LNCAP (cell line): ENCODE measurements around the gene IRF4.

Experiments used
- TF ChIP-seq, protein P1 (sequence below): fragments of 450-650 bp; IDR thresholded peaks from 2 replicates; pipeline ENCODE4 v1.5.1; 2017; ENCODE audit warnings: mild to moderate bottlenecking

The IRF4 gene

DNA sequence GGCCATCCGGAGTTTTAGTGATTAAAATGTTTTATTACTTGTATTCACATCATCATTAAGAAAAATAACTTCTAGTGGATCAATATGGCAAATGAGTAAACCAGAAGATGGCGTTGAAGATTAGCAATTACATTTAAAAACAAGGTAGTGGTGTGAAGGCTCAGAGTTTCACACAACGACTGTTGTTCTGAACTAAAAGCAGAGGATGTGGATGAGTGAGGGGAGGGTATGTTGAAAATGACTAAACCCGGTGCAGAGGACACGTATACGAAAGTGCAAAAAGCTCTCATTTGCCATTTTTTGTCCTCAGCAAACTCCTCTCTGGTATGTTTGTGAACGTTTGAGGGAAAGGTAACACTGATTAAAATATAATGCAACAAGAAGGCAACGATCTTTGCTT is 1.9 kb upstream of the IRF4 start:
- TF ChIP-seq, protein P1, sequence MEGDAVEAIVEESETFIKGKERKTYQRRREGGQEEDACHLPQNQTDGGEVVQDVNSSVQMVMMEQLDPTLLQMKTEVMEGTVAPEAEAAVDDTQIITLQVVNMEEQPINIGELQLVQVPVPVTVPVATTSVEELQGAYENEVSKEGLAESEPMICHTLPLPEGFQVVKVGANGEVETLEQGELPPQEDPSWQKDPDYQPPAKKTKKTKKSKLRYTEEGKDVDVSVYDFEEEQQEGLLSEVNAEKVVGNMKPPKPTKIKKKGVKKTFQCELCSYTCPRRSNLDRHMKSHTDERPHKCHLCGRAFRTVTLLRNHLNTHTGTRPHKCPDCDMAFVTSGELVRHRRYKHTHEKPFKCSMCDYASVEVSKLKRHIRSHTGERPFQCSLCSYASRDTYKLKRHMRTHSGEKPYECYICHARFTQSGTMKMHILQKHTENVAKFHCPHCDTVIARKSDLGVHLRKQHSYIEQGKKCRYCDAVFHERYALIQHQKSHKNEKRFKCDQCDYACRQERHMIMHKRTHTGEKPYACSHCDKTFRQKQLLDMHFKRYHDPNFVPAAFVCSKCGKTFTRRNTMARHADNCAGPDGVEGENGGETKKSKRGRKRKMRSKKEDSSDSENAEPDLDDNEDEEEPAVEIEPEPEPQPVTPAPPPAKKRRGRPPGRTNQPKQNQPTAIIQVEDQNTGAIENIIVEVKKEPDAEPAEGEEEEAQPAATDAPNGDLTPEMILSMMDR = no peak

DNA sequence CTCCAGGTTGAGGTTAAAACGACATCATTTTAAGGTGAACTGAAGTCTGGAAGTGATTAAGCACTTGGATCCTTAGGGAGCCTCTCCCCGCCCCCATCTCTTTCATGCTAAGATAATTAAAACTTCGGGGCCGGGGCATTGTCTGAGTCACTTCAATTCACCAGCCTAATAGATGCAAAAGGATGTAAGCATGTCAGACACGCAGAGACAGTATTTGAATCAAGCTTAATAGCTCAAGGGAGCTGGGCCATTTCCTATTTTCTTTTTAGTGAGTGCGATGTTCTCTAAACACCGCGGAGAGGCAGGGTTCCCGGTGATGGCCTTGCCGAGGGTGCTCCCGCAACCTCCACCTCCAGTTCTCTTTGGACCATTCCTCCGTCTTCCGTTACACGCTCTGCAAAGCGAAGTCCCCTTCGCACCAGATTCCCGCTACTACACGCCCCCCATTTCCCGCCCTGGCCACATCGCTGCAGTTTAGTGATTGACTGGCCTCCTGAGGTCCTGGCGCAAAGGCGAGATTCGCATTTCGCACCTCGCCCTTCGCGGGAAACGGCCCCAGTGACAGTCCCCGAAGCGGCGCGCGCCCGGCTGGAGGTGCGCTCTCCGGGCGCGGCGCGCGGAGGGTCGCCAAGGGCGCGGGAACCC is 516 bp upstream of the IRF4 start:
- TF ChIP-seq, protein P1 = no peak

DNA sequence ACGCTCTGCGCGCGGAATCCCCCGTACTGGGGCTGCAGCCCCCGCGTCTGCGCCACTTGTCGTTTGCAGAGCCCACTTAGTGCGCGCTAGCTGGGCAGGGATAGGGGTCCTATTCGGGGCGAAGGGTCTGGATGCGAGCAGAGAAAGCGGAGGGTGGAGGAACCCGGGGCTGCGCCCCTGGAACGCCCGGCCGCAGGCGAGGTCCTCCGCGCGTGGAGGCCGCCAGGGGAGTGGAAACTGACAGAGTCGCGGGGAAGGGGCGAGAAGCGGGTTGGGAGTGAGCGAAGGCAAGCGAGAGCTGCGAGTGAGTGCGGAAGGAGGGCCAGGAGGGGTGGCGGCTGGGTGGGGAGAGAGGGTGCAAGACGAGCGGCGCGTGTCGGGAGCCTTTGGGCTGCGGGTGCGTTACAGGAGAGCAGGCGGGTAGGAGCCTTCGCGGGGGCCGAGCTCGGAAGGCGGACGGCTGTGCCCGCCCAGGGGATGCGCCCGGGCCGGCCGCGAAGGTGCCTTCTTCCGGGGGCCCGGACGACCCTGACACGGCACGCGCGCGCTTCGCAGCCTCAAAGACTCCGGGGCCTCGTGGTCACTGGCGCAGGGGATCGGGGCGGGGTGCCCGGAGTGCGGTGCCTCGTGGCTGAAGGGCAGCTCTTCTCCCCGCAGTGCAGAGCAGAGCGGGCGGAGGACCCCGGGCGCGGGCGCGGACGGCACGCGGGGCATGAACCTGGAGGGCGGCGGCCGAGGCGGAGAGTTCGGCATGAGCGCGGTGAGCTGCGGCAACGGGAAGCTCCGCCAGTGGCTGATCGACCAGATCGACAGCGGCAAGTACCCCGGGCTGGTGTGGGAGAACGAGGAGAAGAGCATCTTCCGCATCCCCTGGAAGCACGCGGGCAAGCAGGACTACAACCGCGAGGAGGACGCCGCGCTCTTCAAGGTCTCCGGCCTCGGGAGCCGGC is 1.2 kb downstream of the IRF4 start:
- TF ChIP-seq, protein P1 = no peak

DNA sequence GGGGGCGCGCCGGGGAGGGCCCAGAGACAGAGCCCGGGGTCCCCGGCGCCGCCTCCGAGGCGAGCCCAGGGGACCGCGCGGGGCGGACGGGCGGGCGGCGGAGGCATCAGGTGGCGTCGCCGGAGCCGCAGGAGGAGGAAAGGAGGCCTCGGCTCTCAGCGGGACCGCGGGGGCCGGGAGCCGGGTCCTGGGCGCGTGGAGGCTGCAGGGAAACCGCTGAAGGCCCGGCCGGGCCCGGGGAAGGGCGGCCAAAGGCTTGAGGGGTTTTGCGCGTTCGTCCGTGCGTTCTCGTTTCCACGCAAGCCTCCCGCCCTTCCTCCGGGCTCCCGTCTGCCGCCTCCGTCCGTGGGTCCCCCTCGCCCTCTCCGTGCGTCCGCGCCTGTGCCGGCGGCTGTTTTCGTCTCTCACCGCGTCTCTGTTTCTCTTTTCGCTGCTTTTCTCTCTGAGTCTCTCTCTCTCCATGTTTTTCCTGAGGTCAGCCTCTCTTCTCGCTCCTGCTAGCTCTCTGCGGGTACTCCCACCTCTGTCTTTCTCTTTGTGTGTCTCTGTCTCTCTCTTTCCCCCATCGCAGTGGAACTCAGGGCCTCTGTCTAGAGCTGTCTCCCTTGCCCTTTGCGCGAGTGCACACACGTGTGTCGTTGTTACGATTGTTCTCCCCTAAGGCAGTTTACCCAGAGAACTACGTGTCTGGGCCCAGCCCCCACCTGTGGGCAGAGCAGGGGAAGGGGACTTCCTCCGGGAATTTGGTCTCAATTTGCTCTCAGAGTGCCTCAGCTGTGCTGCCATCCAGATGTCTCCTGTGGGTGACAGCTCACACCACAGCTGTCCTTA is 2.1 kb downstream of the IRF4 start:
- TF ChIP-seq, protein P1 = no peak

DNA sequence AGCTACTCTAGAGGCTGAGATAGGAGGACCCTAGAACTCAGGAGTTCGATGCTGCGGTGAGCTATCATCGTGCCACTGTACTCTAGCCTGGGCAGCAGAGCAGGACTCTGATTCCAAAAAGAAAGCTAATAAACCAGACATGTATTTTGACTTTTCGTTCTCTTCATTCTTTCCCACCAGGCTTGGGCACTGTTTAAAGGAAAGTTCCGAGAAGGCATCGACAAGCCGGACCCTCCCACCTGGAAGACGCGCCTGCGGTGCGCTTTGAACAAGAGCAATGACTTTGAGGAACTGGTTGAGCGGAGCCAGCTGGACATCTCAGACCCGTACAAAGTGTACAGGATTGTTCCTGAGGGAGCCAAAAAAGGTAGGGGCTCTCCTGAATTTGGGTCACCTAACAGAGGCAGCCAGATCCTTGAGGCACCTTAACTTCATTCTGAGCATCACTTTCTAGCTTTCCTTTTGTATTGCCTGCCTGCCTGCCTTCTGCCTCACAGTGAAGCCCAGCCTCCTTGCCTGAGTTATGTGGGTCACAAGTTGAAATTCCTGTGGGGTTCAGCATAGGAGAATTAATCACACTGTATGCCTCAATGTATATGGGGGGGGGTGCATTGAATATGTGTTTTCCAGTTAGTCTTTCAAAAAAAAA is 3.2 kb downstream of the IRF4 start:
- TF ChIP-seq, protein P1 = no peak

DNA sequence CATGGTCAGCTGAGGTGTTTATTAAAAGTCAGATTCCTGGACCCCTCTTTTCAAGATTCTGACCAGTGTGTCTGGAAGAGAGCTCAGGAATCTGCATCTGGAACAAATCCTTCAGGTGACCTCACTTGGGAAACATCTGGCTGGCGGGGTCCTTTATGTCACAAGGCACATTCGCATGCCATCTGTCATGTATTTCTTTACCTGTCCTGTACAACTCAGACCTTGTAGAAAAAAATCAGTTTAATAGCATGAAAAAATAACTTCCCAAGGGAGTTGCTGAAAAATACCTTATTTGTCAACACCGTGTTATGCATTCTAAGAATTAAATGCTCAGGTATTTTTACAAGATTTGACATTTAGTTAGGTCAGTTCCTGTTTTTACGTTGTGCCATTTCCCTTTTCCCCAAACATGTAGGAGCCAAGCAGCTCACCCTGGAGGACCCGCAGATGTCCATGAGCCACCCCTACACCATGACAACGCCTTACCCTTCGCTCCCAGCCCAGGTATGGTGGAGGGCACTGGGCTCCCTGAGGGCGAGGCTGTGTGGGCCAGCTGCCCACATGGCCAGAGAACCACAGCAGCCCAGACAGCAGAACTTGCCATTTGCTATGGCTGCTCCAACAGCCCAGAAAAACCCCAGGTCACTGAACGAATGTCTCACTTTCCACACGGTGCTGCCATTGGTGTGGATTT is 4.0 kb downstream of the IRF4 start:
- TF ChIP-seq, protein P1 = no peak
